HG03378 (cell line): ENCODE data around the gene PARD6G.

Experiments used
- ATAC-seq: cut with Tn5 transposase; IDR thresholded peaks from one replicate; pipeline ENCODE4 v1.9.1; 2021; ENCODE audit warnings: mild to moderate bottlenecking, moderate library complexity; ENCODE audit not compliant: unreplicated experiment

The PARD6G gene

GRCh38 chr18:80213182-80213581, 34.1 kb downstream of the PARD6G start:
- ATAC-seq = peak; percentile 46

GRCh38 chr18:80210312-80211083, 36.8 kb downstream of the PARD6G start:
- ATAC-seq = peak; percentile 78

GRCh38 chr18:80208620-80209019, 38.7 kb downstream of the PARD6G start:
- no peak for ATAC-seq

GRCh38 chr18:80205294-80205693, 42.0 kb downstream of the PARD6G start:
- ATAC-seq = no peak

- ATAC-seq = no peak
Observed at GRCh38 chr18:80204142-80204541, 43.2 kb downstream of the PARD6G start.

GRCh38 chr18:80203249-80203648, 44.1 kb downstream of the PARD6G start:
- no peak for ATAC-seq

- peak; percentile 91 for ATAC-seq
Observed at GRCh38 chr18:80202264-80202998, 44.9 kb downstream of the PARD6G start.

- peak; percentile 8 for ATAC-seq
Observed at GRCh38 chr18:80201739-80202138, 45.6 kb downstream of the PARD6G start.

- no peak for ATAC-seq
Observed at GRCh38 chr18:80200932-80201672, 46.2 kb downstream of the PARD6G start.

- no peak for ATAC-seq
Observed at GRCh38 chr18:80200171-80200931, 47.0 kb downstream of the PARD6G start.

- no peak for ATAC-seq
Observed at GRCh38 chr18:80198994-80199748, 48.1 kb downstream of the PARD6G start.

- ATAC-seq = no peak
Observed at GRCh38 chr18:80198391-80198790, 48.9 kb downstream of the PARD6G start.

- ATAC-seq = no peak
Observed at GRCh38 chr18:80197528-80197927, 49.8 kb downstream of the PARD6G start.

- no peak for ATAC-seq
Observed at GRCh38 chr18:80196528-80197320, 50.6 kb downstream of the PARD6G start.

- ATAC-seq = peak; percentile 69
Observed at GRCh38 chr18:80194874-80195570, 52.3 kb downstream of the PARD6G start.

- no peak for ATAC-seq
Observed at GRCh38 chr18:80193701-80194100, 53.6 kb downstream of the PARD6G start.

- ATAC-seq = no peak
Observed at GRCh38 chr18:80192653-80193385, 54.5 kb downstream of the PARD6G start.
